Measurements from ENCODE around the gene DOCK8.

DOCK8 gene

DNA sequence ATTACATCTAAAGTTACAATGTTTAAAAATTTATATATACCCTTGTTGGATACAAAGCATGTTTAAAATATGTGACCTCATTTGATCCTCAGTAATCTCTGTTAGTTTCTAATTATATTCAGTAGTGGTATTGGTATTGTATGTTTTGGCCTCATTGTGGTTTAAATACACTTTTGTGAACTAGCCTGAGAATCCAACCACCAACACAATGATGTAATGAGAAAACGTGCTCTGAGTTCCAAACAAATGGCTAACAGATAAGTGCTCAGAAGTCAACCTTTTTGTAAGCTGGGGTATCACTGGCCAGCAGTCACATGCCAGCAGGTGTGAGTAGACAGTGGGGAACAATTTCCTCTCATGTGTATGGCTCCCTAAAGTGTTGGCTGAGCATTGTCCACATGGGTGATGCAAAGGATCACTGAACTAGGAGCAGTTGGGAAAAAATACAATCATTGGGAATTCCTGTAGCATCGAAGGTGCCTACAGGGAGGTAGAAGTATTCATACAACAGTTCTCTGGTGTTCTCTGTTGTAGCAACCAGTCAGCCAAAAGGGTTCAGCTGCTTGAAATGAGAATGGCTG lies 56.1 kb downstream of the DOCK8 start:
- DNase-seq: no peak

DNA sequence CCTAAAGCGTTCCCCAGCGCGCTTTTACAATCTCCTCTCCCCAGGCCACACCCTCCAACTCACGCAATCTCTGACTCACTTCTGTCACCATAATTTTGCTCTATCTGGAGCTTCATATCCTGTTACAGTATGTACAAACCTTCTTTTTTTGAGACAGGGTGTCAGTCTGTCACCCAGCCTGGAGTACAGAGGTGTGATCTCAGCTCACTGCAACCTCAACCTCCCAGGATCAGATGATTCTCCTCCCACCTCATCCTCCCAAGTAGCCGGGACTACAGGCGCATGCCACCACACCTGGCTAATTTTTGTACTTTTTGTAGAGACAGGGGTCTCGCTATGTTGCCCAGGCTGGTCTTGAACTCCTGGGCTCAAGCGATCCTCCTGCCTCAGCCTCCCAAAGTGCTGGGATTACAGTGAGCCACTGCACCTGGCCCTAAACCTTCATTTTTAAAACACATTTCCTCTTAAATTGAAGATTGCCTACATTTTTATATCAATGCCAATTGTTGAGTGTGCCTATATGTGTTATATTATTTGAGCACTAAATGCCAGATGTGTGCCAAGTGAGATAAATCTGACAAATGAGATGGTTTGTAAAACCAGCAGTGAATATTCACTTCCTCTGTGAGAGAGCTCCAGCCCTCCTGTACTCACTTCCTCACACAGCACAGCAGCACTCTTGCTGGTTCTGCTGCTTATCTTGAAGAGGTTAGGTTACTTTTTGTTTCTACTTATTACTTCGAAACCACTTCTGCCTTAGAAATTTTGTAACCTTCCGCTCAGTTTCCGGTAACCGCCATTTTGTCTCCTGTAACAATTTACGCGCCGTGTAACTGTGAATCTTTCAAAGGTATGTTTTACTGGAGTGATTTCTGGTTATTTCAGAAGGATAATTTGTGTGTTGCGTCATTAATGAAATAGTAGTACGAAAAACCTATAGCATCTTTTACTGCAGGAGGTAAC lies 57.9 kb downstream of the DOCK8 start:
- peak; percentile 73 for DNase-seq

DNA sequence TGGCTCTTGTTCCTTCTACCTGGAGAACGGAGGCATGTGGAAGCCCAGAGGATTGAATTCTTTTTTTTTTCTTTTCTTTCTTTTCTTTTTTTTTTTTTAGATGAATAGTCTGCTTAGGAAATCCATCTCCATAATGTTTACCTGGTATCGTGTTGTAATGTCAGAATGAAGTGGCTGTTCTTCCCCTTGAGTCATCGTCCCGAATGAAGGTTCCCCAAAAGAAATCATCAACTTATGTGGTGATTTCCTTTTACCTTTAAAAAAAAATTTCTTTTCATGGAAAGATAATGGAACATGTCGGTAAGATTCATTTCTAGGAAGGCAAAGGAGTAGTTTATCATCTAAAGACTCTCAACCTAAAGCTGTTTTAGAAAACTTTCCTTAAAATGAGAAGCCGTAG lies 59.7 kb downstream of the DOCK8 start:
- DNase-seq: no peak

DNA sequence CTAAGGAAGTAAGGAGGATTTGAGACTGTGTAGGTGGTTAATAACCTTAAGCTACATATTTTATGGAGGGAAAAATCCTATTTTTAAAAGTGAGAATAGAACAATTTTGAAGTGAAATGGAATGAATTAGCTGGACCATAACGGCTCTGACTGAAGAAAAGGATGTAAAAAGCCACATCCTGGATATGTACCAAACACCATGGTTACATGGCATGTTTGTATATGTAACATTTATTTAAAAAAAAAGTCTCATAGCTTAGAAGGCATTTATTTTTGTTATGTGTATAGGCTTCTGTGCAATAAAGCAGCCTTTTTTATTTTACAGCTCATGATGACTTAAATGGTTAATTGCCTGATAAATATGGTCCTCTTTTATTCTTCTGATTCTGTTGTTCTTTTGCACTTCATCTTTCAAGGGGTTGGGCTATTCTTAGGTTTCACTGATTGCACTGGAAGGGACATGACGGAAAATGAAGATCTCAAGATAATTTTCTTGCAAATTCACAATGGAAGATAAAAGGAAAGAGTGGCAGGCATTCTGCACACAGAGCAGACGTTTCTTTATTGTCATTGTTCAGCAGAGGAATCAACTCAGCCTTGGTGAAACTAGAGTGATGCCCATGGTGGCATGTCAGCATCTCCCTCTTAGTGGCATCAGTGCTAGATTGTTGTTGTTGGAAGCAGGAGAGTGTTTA lies 63.1 kb downstream of the DOCK8 start:
- no peak for DNase-seq

DNA sequence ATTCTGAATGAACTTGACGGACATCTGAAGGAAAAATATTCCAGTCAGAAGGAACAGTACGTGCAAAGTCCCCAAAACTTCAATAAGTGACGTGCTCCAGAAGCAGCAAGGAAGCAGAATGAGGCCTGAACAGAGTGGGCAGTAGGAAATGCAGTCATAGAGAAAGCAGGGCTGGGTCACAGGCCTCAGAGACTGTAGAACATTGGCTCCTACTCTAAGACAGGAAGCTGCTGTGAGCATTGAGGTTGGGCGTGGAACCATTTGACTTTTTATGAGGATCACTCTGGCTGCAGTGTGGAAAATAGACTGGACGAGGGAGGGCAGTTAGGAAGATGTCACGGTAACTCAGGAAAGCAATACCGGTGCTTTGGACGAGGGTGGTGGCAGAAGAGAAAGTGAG lies 64.0 kb downstream of the DOCK8 start:
- DNase-seq: peak; percentile 50

DNA sequence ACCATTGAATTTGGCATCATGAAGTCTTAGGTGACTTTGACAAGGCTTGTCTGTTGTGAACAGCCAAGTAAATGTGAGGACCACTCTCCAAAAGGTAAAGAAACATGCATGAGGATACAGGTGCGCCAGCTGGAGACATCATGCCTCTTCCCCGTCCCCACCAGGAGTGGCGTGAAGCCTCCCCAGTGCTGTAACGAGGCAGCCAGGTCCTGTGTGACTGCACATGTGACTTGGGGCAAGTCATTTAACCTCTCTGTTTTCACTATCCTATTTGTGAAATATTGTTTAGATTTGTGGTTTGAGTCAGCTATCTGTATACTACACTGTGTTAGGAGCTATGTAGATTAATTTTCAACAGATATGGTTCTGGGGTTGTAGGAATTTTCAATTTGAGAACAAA lies 65.0 kb downstream of the DOCK8 start:
- DNase-seq: no peak

DNA sequence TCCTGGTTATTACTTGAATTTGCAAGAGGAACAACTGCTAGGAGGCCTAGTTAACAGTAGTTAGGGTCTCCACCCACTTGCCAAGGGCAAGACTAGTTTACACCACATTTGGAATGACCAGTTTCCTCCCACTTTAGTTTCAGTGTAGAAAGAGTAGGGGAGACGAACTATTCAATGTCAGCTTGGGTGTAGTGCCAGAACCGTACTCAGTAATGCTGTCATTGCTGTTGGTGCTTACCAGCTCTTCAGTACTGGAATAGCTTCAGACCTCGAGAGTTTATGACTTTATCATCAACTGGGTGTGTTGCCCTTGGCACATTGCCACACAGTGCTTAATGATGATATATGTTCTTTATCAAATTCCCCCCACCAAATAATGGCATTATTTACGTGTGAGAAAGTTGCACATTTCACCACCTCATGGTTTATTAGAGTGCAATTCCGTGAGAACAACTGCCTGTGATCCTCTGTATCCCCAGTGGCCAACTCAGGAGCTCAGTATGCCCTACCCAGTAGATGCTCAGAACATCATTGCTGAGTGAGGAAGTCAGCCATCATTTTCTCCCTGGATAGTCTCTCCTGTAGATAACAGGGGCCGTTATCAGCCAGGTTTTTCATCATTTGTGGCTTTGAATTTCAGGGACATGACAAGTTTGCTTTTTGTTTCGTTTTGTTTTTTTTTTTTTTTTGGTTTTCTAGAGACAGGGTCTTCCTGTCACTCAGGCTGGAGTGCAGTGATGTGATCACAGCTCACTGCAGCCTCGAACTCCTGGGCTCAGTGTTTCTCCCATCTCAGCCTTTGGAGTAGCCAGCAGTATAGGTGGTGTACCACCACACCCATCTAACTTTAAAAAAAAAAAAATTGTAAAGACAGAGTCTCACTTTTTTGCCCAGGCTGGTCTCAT lies 67.3 kb downstream of the DOCK8 start:
- DNase-seq: peak; percentile 25

DNA sequence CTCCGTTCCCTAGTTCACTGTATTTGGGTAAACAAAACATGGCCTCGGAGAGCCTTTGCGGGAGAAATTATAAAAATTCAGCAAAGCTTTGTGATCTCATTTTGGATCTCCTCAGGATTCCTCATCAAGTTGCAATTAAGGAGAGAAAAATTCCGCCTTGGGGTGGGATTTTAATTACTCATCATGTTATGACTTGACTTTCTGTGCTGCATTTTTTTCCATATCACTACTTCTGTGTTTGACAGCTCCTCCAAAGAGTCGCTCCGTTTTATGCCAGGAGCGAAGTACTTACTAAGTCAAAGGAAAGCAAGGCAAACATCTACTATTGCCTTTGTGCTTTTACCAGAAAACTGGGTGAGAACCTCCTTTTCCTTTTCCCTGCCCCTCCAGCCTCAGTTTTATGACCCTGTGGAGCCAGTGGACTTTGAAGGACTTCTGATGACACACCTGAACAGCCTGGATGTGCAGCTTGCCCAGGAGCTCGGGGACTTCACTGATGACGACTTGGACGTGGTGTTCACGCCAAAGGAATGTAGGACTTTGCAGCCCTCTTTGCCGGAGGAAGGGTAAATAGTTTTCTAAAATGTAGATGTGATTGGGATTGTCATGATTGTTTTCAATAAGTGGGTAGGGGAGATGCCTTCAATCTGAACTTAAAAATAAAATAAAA lies 71.5 kb downstream of the DOCK8 start:
- DNase-seq: no peak

DNA sequence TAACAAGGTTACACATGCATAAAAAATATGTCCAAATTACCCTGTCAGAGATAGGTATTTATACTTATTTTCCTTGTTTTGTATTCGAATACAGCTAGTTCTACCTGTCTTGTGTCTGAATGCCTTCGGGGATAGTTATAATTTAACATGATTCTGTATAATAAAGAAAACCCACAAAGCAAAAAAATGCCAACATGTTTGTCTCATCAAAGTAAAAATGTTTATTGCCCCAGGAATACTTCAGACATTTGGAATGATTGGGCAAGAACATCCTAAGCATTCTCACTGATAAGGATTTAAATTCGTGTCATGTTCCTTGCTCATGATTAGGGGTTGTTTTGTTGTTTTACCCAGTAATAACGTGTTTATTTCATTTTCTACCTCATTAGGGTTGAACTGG lies 74.5 kb downstream of the DOCK8 start:
- DNase-seq: no peak

DNA sequence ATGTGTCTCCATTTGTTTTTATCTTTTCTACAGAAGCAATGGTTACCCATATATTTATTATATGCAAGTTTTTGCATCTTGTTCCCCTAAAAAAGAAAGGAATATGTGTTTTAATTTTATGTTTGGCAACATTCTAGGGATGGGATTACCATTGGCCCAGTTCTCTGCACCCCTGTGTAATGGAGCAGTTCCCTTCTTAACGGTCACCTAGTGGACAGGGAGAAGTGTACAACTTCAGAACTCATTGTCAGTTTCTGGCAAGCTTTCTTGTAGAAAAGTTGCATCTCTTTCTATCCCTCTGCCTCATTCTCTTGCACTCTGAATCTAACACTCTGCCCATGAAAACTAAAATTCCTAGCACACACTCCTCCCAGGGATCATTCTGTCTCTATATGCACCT lies 78.2 kb downstream of the DOCK8 start:
- no peak for DNase-seq

DNA sequence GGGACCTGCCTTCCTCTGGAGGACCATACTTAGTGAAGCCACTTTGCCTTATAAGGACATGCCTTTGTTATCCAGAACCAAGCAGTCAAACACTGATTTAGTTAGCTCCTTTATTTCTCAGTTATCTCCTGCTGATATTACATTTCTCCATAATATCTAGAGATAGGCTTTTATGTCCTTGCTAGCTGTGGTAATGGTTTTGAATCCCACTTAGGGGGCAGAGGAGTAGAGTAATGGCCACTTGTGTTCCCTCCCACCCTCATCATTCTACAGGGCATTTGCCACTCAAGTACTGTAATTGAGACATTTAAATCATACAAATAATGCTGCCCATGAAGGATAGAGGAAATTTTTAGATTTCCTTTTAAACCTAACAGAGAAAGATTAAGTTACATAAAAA lies 80.9 kb downstream of the DOCK8 start:
- no peak for DNase-seq

DNA sequence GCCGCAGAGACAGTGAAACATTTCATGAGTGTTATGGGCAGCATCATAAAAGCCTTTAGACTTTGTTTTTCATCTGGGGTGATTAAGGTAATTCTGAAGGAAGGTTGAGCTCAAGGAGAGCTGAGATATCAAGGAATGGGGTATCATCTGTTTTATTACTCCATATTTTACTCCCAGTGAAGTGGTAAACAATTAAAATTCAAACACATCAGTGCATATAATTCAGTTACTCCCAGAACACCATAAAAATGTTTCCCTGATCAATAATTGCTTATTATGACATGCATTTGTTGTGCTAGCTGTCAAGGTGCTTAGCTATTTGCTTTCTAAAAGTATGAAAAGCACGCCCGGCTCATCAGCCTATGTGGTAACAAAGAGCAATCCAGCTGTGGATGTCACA lies 81.7 kb downstream of the DOCK8 start:
- DNase-seq: no peak

DNA sequence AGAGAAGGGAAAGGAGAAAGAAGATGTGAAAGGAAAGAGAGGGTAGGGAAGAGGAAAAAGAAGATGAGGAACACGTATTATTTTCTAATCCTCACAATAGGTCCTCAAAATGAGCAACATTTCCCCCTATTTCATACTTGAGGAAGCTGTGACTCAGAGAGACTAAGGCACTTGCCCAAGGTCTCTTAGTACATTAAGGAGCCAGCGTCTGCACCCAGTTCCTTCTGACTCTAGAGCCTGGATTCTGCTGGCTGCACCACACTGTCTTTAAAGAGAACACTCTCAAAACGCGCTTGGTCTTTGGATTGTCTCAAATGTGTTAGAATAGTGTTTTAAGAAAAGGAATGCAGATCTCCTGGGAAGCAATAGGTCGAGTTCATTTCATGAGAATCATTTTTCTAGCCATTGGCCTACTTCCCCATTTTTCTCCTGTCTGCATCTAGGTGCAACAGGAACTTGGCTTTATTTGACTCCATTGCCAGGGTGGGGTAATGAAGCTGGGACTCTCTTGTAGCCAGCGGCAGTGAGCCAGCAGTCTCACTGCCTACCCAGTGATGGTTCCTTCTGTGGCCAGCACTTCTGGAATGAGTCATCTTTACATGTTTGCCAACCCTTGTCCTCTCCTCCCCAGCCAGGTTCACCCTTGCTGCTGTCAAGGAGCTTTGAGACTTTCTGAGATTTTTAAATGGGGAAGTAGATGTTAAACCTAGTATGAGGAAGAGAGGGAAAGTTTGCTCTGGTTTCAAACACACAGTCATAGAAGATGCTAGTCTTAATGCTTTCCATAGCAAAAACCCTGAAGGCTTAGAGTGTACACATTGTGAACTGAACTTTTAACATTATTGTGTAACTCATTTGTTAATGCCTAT lies 82.7 kb downstream of the DOCK8 start:
- no peak for DNase-seq

DNA sequence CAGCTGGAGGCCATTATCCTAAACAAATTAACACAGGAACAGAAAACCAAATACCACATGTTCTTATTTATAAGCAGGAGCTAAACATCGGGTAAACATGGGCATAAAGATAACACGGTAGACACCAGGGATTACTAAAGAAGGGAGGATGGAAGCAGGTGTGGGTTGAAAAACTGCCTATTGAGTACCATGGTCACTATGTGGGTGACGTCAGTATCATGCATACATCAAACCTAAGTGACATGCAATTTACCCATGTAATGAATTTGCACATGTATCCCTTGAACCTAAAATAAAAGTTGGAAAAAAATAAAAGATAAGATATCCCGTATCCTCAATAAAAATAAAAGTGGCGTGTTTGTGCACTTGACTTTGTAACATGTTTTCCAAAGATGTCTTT lies 88.8 kb downstream of the DOCK8 start:
- no peak for DNase-seq

DNA sequence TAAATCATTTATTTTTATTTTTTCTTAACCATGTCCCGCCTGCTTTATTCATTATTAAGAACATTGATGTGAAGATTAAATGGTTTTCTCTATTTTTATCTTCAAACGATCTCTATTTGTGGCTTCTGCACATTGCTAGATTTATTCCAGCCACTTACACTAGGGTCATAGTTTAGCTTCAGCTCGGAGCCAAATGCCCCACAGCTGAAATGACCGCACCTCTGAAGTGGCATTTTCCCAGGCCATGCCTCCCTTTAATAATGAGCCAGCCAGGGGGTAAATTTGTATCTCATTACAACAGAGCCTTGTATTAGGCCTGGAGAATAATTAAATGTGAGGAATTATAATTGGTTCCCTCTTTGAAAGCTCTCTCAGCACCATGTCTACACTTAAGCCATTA lies 89.4 kb downstream of the DOCK8 start:
- DNase-seq: no peak

DNA sequence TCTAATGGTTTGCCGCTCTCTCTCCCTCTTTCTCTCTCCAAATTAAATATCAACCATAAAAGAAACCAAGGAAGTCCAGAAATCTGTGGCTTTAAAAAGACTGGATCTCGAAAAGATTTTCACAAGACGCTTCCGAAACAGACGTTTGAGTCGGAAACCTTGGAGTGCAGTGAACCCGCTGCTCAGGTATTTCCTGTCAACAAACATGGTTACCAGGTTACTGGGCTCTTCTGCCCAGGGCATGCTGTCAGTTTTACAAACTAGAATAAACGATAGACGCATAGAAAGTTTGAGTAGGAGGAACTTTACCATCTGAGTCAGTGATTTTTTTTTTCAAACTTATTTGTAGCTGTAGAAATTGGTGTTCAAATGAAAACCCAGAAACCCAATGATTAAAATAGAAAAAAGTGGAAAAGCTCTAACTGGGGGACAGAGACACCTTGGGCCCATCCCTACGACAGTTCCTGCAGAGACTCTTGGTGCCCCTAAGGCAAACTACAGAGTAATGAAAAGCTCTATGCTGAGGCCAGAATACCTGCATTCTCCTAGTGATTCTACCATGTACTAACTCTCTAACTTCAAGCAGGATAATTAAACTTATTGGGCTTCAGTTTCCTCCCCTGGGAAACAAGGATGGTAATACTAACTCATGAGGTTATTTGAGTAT lies 90.0 kb downstream of the DOCK8 start:
- DNase-seq: no peak

DNA sequence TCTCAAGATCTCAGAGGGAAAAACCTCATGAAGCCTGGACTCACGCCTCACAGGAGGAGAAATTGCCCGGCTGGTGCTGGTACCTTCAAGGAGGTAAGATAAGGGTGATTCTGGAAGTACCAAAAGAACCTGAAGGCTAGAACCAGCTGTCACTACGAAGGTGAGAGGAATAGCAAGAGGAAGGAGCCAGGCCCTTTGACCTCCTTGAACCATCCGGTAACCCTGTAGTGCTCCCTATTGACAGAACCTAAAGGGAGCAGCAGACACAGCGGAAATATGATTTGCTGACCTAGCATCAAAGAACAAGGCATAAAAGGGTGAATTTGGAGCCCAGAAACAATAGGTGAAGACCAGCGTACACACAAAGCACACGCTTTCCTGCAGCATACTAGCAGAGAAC lies 92.2 kb downstream of the DOCK8 start:
- DNase-seq: peak; percentile 33

DNA sequence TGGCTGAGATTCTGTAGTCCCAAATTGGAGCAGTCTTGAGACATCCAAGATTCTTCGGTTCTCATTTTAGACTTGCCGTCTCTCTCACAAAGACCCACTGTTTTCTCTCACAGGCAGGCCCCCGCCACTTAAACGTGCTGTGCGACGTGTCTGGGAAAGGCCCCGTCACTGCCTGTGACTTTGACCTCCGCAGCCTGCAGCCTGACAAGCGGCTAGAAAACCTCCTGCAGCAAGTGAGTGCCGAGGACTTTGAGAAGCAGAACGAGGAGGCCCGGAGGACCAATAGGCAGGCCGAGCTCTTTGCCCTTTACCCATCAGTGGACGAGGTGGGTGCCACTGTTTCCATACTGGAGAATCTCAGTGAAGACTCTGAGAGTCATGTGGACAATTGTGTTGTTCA lies 97.2 kb downstream of the DOCK8 start:
- no peak for DNase-seq

DNA sequence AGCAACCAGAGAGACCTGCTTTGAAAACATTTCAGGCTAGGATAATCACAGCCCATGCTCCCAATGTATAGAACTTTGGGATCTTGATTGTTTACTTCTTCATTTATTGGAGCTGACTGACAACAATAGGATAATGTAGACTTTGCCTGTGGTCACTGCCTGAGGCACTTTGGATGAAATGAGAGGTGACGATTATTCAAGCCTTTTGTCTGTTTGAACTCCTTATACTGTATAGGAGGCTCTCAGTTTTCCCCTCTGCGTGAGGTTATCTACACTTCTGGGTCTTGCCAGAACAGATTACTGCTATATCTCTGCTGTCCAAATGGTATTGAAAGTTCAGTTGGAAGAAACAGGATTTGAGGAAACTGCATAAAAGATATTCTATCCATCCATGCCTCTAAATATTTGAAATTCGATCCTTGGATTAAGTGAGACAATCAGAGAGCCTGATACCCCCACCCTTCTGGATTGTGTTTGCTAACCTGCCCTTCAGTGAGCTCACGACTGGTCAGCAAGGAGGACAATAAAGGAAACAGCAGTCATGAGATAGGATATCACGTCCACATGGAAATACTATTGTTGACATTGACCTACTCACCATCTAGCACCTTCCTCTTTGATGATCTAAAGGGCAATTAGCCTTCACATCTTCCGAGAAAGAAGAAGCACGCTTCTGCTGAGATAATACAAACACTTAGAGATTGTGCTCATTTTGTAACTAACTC lies 98.1 kb downstream of the DOCK8 start:
- DNase-seq: no peak

DNA sequence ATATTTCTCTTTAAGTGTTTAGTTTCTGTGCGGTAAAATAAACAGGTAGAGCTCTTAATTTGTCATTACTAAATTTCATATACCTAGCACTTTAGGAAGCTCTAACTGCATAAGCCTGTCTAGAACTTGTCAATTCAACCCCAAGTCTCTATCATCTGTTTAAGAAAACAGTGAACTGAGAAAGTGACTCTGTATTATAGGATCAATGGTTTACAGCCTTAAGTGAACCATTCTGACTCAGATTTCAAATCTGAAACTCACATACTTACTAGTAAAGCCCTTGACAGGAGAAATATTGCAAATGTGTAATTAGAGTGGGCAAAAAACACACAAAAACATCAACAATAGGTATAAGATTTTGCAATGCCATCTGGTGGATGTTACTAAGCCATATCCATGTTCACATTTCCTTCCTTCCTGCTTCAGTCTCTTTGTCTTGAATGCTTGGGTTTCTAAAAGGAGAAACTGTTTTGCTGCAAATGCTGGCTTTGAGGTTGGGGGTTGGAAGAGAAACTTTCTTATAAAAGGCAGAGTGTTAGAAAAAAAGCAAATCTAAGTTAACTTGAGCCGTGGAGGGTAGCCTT lies 101.8 kb downstream of the DOCK8 start:
- no peak for DNase-seq
